ENCODE results near the gene SCP2D1.

GRCh38 chr20:18858816-18859215, 45.2 kb downstream of the SCP2D1 start:
- TF ChIP-seq EZH2phosphoT487 (IDR thresholded peaks at IDR 0.05; ENCODE audit: borderline replicate concordance, low read length): no peak
- TF ChIP-seq EZH2 (IDR thresholded peaks at IDR 0.05; ENCODE audit: low read length, unreplicated experiment): no peak
- no peak for TF ChIP-seq CTCF (conservative IDR thresholded peaks at IDR 0.05; ENCODE audit: low read depth, low read length)

Measured in PC-3 (cell line).